ENCODE measurements around the gene HPCAL1. TPM values are rescaled to one million over a fixed set of nuclear protein-coding genes. Genes with fewer than 3 reads are reported as not detected.

The HPCAL1 gene
- total RNA-seq, 4 donors from 2014 or later: 26.4 to 45.7 (median 36.9) TPM

GRCh38 chr2:10327896-10328669, 25.4 kb downstream of the HPCAL1 start:
- intact Hi-C loops (cut with DNase I; ENCODE audit: low total_unique reads): no loop called here
- 92 to 93% methylated on average over 7 of the region's 7 CpGs for WGBS, 2 donors
- H3K4me3 ChIP-seq (ENCODE audit: low read depth, poor library complexity, severe bottlenecking): no peak overlapping the region
- TF ChIP-seq POLR2A (IDR thresholded peaks at IDR 0.05) (no peak), CTCF (IDR thresholded peaks at IDR 0.05) (no peak)
- no peak for DNase-seq (ENCODE audit: low spot score in 2 of 2)

DNA sequence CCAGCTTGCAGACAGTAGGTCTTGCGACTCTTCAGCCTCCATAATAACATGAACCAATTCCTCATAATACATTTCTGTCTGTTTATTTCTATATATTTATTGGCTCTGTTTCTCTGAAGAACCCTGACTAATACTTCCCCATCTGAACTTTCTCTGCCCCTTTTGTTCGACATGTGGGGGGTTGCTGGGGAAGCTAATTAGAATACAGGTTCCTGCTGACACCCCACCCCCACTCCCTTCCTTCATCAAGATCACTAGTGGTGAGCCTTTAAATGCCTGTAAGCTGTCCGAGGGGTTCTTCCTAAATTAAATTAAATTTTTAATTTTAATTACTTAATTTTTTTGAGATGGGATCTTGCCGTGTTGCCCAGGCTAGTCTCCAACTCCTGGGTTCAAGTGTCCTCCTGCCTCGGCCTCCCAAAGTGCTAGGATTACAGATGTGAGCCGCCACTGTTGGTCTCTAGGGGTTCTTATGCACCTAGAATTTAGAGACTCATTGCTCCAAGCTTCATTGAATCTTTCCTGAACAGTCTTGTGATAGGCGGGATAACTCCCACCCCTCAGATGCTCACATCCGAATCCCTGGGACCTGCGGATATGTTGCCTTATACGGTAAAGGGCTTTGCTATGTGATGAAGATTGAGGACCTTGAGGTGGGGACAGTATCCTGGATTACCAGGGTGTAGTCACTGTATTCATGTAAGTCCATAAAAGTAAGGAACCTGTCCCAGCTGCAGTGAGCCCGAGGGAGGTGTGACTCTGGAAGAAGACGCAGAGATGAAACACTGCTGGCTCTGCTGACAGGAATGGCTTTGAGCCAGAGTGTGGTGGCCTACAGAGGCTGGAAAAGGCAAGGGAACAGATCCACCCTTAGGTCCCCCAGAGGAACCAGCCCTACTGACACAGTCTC, 26.2 kb downstream of the HPCAL1 start:
- intact Hi-C loops (cut with DNase I; ENCODE audit: low total_unique reads): no loop called here
- TF ChIP-seq POLR2A (IDR thresholded peaks at IDR 0.05) (no peak), CTCF (IDR thresholded peaks at IDR 0.05) (no peak)
- no peak overlapping the region for H3K4me3 ChIP-seq (ENCODE audit: low read depth, poor library complexity, severe bottlenecking)
- no peak for DNase-seq (ENCODE audit: low spot score in 2 of 2)
- WGBS, 2 donors: 85 to 88% methylated on average over 12 of the region's 12 CpGs

DNA sequence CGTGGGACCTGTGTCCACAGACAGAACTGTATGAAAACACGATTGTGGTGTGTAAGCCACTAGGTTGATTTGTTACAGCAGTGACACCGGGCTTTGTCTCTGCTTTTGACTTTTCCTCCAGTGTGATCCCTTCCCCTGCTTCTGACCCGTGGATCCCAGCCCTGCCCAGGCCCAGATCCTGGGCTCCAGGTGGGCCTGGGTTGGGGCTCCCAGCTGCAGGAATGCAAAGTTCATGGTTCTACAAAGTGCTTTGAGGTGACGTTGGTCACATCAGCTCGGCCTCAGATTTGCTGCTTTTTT, 26.8 kb downstream of the HPCAL1 start:
- H3K4me3 ChIP-seq (ENCODE audit: low read depth, poor library complexity, severe bottlenecking): no peak overlapping the region
- TF ChIP-seq POLR2A (IDR thresholded peaks at IDR 0.05) (no peak), CTCF (IDR thresholded peaks at IDR 0.05) (no peak)
- WGBS, 2 donors: 84 to 87% methylated on average over 6 of the region's 6 CpGs
- intact Hi-C loops (cut with DNase I; ENCODE audit: low total_unique reads): no loop called here
- no peak for DNase-seq (ENCODE audit: low spot score in 2 of 2)

DNA sequence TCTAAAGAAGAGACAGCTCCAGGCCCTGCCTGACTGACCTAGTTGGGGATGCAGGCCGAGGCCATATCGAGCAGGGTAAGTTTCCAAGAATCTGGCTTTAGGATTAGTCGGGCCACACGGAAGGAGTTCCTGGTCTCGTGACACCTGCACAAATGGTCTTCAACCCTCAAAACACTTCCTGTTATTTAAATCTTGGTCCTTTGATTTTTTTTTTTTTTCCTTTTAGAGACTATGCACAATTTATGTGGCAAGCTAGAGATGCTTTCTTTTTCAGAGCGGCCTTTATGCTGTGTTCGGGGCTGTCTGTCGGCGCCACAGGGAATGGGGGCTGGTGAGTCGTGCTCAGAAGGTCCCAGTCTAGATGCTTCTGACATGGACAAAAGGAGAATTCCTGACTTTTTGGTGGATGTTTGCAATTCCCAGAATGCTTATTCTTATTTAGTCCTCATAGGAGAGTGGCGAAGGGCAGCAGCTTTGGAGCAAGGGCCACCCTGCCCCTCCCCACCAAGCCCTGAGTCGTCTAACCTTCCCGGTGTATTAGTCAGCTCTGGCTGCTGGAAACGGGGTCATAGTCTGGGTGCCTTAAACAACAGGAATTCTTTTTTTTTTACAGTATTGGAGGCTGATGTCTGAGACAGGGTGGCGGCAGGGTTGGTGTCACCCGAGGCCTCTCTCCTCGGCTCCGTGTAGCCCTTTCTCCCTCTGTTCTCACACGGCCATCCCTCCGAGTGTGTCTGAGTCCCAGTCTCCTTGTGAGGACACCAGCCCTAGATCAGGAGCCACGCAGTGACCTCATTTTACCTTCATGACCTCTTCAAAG, 27.4 kb downstream of the HPCAL1 start:
- intact Hi-C loops (cut with DNase I; ENCODE audit: low total_unique reads): no loop called here
- WGBS, 2 donors: 74 to 78% methylated on average over 21 of the region's 21 CpGs
- no peak for TF ChIP-seq CTCF (IDR thresholded peaks at IDR 0.05)
- no peak for TF ChIP-seq POLR2A (IDR thresholded peaks at IDR 0.05)
- no peak for DNase-seq (ENCODE audit: low spot score in 2 of 2)
- H3K4me3 ChIP-seq (ENCODE audit: low read depth, poor library complexity, severe bottlenecking): no peak overlapping the region

DNA sequence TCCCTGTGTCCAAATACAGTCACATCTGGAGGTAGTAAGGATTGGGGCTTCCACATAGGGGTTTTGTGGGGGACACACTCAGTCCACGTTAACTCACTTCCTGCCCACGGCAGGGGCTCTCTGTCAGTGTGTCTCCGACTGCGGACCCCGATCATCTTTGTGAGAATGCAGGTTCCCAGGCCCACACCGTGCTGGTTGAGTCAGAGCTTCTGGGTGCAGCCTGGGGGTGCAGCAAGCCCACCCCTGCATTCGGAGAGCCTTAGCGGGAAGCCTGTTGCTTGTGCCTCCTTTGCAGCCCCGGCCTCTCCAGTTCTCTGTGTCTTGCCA, 28.0 kb downstream of the HPCAL1 start:
- no peak overlapping the region for H3K4me3 ChIP-seq (ENCODE audit: low read depth, poor library complexity, severe bottlenecking)
- intact Hi-C loops (cut with DNase I; ENCODE audit: low total_unique reads): no loop called here
- 79 to 88% methylated on average over 9 of the region's 9 CpGs for WGBS, 2 donors

More for the DNA sequence above, 28.0 kb downstream of the HPCAL1 start:
- TF ChIP-seq POLR2A (IDR thresholded peaks at IDR 0.05) (no peak), CTCF (IDR thresholded peaks at IDR 0.05) (no peak)
- DNase-seq (ENCODE audit: low spot score in 2 of 2): no peak

All from lower leg skin (tissue), 4 donors.